AG09319 (cell line): ENCODE data around the gene TMEM167B.

Experiments
- DNase-seq: peaks from one replicate; pipeline ENCODE4 v3.0.0-alpha.2; 2010; ENCODE audit warnings: low read depth; ENCODE audit errors: extremely low read depth
- CTCF ChIP-seq: IDR thresholded peaks from 2 replicates; pipeline ENCODE4 v1.5.1; 2011; ENCODE audit warnings: low read depth, mild to moderate bottlenecking, inconsistent platforms, low read length, moderate library complexity

The TMEM167B gene

GRCh38 chr1:109116286-109116685, 25.7 kb downstream of the TMEM167B start:
- no peak for DNase-seq
- TF ChIP-seq CTCF = no peak

DNA sequence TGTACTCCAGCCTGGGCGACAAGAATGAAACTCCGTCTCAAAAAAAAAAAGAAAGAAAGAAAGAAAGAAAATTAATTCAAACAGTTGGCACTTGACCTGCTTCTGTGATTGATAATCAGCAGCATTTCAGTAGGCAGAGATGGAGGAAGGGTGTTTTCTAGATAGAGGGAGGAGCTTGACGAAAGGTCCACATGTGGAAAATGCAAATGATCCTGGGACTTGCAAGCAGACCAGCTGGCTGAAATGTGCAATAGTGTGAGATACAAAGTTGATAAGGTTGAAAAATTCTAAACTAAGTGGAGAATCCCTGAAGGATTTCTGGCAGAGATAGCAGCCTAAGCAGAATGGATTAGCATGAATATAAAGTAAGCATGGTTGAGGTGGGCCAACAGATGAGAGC, 27.5 kb downstream of the TMEM167B start:
- DNase-seq = no peak

DNA sequence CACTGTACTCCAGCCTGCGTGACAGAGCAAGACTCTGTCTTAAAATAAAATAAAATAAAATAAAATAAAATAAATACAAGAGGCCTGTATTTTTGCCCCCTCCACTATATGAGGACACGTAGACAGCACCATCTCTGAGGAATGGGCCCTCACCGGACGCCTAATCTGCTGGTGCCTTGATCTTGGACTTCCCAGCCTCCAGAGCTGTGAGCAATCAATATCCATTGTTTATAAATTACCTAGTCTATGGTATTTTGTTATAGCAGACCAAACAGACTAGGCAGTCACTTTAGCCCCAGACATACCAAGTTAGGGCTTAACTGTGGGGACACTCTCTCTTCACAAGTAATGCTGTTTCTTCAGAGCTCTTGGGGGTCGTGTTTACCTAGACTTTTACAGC, 29.8 kb downstream of the TMEM167B start:
- TF ChIP-seq CTCF = no peak
- no peak for DNase-seq

More for the DNA sequence above, 27.5 kb downstream of the TMEM167B start:
- TF ChIP-seq CTCF = no peak

- DNase-seq = no peak
- no peak for TF ChIP-seq CTCF
Measured at GRCh38 chr1:109131059-109131458, 40.5 kb downstream of the TMEM167B start.

- DNase-seq = no peak
- TF ChIP-seq CTCF = no peak
Measured at GRCh38 chr1:109131800-109132199, 41.2 kb downstream of the TMEM167B start.

DNA sequence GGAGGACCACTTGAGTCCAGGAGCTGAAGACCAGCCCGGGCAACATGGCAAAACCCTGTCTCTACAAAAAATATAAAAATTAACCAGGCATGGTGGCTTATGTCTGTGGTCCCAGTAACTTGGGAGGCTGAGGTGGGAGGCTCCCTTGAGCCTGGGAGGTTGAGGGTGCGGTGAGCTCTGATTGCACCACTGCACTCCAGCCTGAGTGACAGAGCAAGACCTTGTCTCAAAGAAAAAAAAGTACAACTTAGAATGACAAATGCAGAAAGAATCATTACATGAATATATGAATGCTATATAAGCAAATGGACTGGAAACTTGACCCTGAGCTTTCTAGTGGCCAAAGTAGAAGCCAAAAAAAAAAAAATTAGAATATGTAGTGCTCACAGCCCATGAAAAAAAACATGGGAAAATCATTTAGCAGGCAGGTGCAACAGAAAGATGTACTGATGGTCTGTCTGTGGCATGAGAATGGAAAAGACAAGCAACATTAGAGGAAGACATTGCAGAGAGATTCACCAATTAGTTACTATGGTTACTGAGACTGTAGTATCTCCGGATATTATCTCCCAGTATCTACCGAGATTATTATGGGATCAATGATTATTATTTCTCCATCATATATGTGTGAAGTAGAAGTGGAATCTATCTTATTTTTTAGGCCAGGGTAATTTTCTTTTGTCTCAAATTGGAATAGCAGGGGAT, 42.6 kb downstream of the TMEM167B start:
- no peak for TF ChIP-seq CTCF
- no peak for DNase-seq

GRCh38 chr1:109133815-109134214, 43.3 kb downstream of the TMEM167B start:
- TF ChIP-seq CTCF = no peak
- DNase-seq = no peak
